Glutamatergic neuron (in vitro differentiated cells): ENCODE measurements around the gene DNAJC10. TPM values are rescaled to one million over a fixed set of nuclear protein-coding genes. Genes with fewer than 3 reads are reported as not detected.

ENCODE experiments used
- DNase-seq: peaks from one replicate; pipeline ENCODE4 v3.0.0; 2022
- H3K27ac Mint-ChIP-seq: one replicate; pipeline ENCODE4 v1.8.0; 2020; ENCODE audit warnings: mild to moderate bottlenecking, mixed read lengths, inconsistent platforms; ENCODE audit not compliant: unreplicated experiment
- H3K27me3 Mint-ChIP-seq: one replicate; pipeline ENCODE4 v1.8.0; 2020; ENCODE audit warnings: mild to moderate bottlenecking, moderate library complexity, mixed read lengths, inconsistent platforms; ENCODE audit not compliant: unreplicated experiment
- H3K36me3 Mint-ChIP-seq: one replicate; pipeline ENCODE4 v1.8.0; 2020; ENCODE audit warnings: mild to moderate bottlenecking, mixed read lengths, inconsistent platforms; ENCODE audit not compliant: unreplicated experiment
- H3K4me1 Mint-ChIP-seq: one replicate; pipeline ENCODE4 v1.8.0; 2020; ENCODE audit warnings: mild to moderate bottlenecking, low read depth, mixed read lengths, inconsistent platforms; ENCODE audit not compliant: unreplicated experiment
- H3K4me3 Mint-ChIP-seq: one replicate; pipeline ENCODE4 v1.8.0; 2020; ENCODE audit warnings: mild to moderate bottlenecking, mixed read lengths, inconsistent platforms; ENCODE audit not compliant: unreplicated experiment
- H3K9me3 Mint-ChIP-seq: one replicate; pipeline ENCODE4 v1.8.0; 2020; ENCODE audit warnings: mild to moderate bottlenecking, moderate library complexity, mixed read lengths, inconsistent platforms; ENCODE audit not compliant: unreplicated experiment
- CTCF ChIP-seq: fragments of 200-600 bp; sonication (generic); IDR thresholded peaks from one replicate; pipeline ENCODE4 v1.5.0; 2021; ENCODE audit not compliant: partially characterized antibody, unreplicated experiment
- total RNA-seq: library from RNA; stranded (reverse); fragmentation: NEBNext Ultra II Directional; extraction: Animal tissue kit (Norgen Biotek cat#: 25700); gene quantifications from one replicate; pipeline ENCODE4 v1.2.1, GENCODE V29; 2021; ENCODE audit not compliant: unreplicated experiment

Gene DNAJC10
- total RNA-seq, 1 donor from 2014 or later, result 63.0 TPM

- H3K27ac Mint-ChIP-seq, result no peak overlapping the region
- TF ChIP-seq CTCF, result no peak
- H3K27me3 Mint-ChIP-seq, result no peaks in the 10 kb centered on the region
- peaks cover 8% of the 10 kb centered on the region for H3K4me1 Mint-ChIP-seq
- no peak overlapping the region for H3K4me3 Mint-ChIP-seq
- H3K9me3 Mint-ChIP-seq, result peaks cover 2% of the 10 kb centered on the region
- H3K36me3 Mint-ChIP-seq, result no peaks in the 10 kb centered on the region
- no peak for DNase-seq
Observed at GRCh38 chr2:182817558-182817957, 101.5 kb downstream of the DNAJC10 start.

- no peak overlapping the region for H3K27ac Mint-ChIP-seq
- no peak overlapping the region for H3K4me3 Mint-ChIP-seq
- no peak for DNase-seq
- H3K9me3 Mint-ChIP-seq, result peaks cover 2% of the 10 kb centered on the region
- H3K4me1 Mint-ChIP-seq, result peaks cover 8% of the 10 kb centered on the region
- no peaks in the 10 kb centered on the region for H3K27me3 Mint-ChIP-seq
- H3K36me3 Mint-ChIP-seq, result no peaks in the 10 kb centered on the region
- no peak for TF ChIP-seq CTCF
Observed at GRCh38 chr2:182818501-182818900, 102.4 kb downstream of the DNAJC10 start.

- DNase-seq, result no peak
- H3K27ac Mint-ChIP-seq, result peak overlapping the region; percentile 65
- peaks cover 2% of the 10 kb centered on the region for H3K9me3 Mint-ChIP-seq
- H3K4me1 Mint-ChIP-seq, result peaks cover 8% of the 10 kb centered on the region
- H3K4me3 Mint-ChIP-seq, result no peak overlapping the region
- H3K36me3 Mint-ChIP-seq, result no peaks in the 10 kb centered on the region
- no peaks in the 10 kb centered on the region for H3K27me3 Mint-ChIP-seq
- TF ChIP-seq CTCF, result no peak
Observed at GRCh38 chr2:182818925-182819324, 102.9 kb downstream of the DNAJC10 start.

GRCh38 chr2:182819412-182819811 is 103.4 kb downstream of the DNAJC10 start:
- H3K4me1 Mint-ChIP-seq, result peaks cover 8% of the 10 kb centered on the region
- no peaks in the 10 kb centered on the region for H3K36me3 Mint-ChIP-seq
- no peak for DNase-seq
- no peaks in the 10 kb centered on the region for H3K27me3 Mint-ChIP-seq
- no peak overlapping the region for H3K4me3 Mint-ChIP-seq
- TF ChIP-seq CTCF, result no peak
- H3K27ac Mint-ChIP-seq, result no peak overlapping the region
- H3K9me3 Mint-ChIP-seq, result peaks cover 2% of the 10 kb centered on the region

- Mint-ChIP-seq H3K27me3 (no peaks in the 10 kb centered on the region), H3K4me1 (peaks cover 8% of the 10 kb centered on the region), H3K9me3 (no peaks in the 10 kb centered on the region), H3K4me3 (no peak overlapping the region), H3K36me3 (no peaks in the 10 kb centered on the region), H3K27ac (no peak overlapping the region)
- no peak for TF ChIP-seq CTCF
- DNase-seq, result no peak
Observed at GRCh38 chr2:182821182-182821581, 105.1 kb downstream of the DNAJC10 start.
